Stimulated activated CD8-positive, alpha-beta memory T cell treated with anti-CD3 and anti-CD28 coated beads, Interleukin-4, amount 100 ng/mL, for 4 hours (primary cell): Measurements from ENCODE around the gene ADAMTS12.
"Not testable (repeated sequence)": the region's sequence is repeated elsewhere in the genome, so short reads cannot be mapped to it uniquely, and the experiment has no call there.

ENCODE experiments used
- DNase-seq, 2 donors: peaks; one replicate each; pipeline ENCODE4 v3.0.0-alpha.2; 2020; ENCODE audit warnings: low read depth in 2 of 2, low spot score in 1 of 2

ADAMTS12 gene

DNA sequence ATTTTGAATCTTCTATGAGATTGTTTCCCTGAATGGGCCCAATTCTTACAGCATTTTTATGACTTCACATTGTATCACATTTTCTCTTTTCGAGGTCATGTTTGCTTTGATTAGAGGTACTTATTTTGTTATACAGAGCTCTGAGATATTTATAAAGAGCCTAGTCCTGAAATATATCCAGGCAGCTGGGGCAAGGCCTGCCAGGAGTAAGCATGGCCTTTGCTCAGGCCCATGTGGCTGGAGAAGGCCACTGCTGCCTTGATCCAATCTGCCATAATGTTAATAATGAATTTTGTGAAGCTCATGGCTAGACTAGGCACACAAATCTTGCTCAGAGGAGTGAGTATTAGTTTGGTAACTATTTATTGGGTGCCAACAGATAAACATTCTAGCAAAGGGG, 355.0 kb downstream of the ADAMTS12 start:
- no peak for DNase-seq

DNA sequence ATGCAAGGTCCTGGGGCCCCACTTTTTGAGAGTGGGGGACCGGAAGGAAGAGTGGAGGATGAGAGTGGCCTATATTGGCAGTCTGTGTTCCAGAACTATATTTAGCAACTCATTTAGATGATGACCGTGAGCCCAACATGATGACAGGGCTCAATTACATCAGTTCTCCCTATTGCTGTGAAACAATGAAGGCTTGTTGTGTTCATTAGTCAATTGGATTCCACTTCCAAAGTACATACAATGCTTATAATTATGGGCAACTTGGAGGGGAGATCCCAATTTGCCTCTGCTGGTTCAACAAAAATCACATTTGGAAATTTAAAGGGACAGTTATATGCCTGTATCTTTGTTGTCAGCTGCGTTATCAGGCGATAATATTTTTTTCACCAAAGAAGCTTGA, 360.0 kb downstream of the ADAMTS12 start:
- DNase-seq: no peak

DNA sequence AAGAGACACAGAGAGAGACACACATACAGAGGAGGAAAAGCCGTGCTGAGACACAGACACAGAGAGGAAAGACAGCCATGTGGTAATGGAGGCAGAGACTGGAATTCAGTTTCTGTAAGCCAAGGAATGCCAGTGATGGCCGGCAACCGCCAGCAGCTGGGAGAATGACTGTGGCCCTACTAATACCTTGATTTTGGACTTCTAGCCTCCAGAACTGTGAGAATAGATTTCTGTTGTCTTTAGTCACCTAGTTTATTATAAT, 360.8 kb downstream of the ADAMTS12 start:
- no peak for DNase-seq

DNA sequence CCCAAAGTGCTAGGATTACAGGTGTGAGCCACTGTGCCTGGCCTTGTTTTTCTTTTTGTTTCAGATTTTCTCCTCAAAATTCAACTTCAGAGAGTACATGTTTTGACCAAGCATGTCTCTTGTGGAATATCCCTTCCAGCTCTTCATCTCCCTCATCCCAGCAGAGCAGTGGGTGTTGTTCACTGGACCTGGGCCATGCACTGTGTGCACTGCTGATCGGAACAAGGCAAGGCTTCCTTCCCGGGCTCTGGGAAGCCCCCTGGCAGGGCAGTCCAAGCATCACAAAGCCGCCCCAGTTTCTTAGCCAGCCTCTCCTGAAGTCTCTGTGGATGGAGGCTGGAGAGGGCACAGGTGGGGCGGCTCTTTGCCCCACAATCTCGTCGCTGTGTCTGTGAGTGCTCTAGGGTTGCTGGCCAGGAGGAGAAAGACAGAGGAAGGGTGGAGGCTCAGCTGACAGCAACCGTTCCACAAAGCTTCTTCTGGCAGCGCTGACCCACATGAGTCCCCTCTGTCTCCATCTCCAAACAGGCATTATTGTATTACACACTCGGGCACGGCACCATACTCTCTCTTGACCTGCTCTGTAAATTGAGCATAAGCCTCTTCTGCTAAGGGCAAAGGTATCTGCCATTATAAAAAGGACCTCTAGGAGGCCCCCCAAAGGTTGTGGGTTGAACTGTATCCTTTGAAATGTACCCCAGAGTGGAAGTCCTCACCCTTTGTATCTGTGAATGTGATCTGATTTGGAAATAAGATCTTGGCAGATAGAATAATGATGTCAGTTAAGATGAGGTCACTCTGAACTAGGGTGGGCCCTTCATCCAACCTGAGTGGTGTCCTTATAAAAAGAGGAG, 361.4 kb downstream of the ADAMTS12 start:
- DNase-seq: no peak

DNA sequence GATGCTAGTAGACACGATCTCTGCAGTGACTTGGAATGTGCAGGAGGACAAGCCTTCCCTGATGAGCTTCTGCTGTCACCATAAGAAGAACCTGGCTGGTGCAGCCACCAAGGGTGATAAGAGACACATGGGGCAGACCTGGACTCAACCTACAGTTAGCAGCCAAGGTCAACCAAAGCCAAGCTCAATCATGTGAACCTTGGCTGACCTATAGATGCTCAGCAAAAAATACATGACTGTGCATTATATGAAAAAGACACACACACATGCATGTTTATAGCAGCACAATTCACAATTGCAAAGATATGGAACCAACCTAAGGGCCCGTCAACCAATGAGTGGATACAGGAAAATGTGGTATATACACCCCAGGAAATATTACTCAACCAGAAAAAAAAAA, 364.1 kb downstream of the ADAMTS12 start:
- no peak for DNase-seq

DNA sequence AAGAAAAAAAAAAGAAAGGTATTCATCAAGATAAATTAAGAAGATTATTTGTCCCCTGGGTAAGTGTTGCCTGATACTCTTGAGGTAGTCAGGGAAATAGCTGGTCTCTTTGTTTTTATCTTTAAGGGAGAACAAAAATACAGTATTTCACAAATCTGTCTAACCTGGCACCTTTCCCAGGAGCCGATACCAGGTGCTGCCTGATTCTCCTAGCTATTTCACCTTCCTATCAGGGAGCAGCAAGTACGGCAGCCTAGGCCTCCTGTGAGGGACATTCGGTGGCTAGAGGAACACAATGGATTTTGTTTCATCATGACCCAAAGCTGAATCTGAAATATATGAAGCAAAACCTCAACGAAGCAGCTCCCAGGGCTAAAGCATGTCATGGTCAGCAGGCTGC, 365.0 kb downstream of the ADAMTS12 start:
- DNase-seq: no peak

DNA sequence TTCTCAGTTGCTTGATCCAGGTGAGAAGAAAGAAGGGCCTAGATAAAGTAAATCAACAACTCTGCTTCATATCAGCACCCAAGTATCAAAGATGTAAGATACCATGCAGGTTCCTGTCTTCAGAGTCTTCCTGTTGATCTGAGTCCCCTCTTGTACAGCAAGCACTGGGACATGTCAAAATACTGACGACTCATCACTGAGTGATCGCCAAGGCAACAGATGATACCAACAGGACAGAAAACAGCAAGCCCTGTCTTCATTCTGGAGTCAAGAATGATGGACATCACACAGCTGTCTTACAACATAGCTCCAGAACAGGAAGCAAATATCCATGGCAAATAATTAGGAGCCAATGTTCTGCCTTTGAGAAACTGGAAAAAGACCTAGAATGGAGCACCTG, 367.3 kb downstream of the ADAMTS12 start:
- no peak for DNase-seq

DNA sequence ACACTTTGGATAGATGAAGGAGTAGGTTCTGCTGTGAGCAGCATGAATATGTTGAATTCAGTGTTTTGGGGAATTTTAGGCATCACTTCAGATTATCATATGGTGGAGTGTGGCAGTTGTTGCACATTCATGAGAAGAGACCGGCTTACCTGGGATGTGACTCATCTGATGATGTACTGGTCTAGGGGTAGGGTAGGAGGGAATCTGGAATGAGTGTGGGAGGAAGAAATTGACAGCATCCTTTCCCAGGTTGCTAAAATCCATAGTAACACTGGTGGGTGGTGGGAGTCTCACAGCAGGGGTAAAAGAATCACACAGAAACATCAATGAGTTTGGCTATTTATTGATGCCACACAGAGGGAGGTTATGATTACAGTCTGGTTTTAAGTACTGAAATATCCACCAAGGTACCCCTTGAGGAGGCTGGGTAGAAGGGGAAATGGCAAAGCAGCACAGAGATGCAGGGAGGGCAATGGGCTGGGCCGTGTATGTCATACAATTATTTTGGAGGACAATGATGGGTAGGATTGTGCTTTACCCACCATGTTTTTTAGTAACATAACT, 368.5 kb downstream of the ADAMTS12 start:
- no peak for DNase-seq

DNA sequence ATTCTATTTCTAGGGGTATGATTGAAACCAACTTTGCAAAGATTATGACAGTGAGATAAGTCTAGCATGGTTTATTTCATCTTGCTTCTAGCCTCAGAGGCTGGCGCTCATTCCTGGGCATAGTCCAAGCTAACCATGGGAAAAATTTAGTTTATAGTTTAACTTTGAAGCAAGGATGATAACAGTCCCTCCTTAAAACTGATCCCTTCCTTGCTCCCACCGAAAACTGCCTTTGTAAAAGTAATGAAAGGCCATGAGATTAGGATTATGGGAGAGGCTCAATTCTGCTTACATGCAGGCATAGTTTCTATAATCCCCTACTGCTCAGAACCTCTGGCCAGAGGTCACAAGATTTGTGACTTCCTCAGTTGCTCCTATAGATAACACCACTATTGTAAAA, 375.4 kb downstream of the ADAMTS12 start:
- no peak for DNase-seq

DNA sequence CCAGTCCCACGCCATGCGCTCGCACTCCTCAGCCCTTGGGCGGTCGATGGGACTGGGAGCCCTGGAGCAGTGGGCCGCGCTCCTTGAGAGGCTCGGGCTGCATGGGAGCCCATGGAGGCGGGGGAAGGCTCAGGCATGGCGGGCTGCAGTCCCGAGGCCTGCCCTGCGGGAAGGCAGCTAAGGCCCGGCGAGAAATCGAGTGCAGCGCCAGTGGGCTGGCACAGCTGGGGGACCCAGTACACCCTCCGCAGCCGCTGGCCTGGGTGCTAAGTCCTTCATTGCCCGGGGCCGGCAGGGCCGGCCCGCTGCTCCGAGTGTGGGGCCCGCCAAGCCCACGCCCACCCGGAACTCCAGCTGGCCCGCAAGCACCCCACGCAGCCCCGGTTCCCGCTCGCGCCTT, 376.4 kb downstream of the ADAMTS12 start:
- DNase-seq: not testable (repeated sequence)

DNA sequence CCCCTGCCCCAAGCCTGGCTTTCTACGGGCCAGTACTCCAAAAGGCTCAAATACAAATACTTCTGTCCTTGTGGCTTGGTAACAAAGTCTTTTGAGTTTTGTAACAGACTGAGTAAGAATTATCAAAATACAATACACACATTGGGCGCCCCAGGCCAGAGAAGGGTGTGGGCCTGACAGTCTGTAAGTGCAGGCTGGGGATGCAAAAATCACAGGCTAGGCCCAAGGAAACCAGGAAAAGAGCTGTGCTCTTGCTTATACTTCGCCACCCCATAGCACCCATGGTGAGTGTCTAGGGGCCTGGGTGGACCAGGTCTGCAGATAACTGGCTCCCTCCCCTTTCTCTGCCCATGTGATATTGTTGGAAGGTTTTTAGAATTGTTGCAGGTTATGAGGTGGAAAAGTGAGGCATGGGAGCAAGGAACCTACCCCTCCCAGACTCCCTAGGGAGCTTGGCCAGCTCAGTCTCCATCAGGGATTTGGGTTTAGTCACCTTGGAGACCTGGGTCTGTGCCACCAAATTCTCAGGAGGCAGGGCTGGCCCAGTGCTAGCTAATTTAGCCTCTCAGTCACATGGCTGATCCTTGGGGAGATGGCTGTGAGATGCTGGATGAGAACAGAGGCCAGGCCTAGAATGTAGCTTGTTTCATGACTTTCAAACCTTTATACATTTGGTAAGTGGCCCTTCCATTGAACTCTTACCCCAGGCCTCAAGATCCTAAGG, 378.2 kb downstream of the ADAMTS12 start:
- no peak for DNase-seq

DNA sequence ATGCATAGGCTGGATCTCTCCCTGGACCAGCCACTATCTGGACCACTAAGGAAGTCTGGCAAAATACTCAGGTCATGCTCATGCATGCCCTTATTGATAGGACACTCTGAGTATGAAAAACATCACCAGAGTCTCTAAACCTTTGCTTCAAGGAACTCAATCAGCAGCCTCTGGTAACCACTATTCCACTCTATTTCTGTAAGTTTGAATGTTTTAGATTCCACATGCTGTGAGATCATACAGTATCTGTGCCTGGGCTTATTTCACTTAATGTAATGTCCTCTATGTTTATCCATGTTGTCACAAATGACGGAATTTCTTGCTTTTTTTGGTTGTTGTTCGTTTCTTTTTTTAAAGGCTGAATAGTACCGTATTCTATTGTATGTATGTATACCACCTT, 382.8 kb downstream of the ADAMTS12 start:
- no peak for DNase-seq

DNA sequence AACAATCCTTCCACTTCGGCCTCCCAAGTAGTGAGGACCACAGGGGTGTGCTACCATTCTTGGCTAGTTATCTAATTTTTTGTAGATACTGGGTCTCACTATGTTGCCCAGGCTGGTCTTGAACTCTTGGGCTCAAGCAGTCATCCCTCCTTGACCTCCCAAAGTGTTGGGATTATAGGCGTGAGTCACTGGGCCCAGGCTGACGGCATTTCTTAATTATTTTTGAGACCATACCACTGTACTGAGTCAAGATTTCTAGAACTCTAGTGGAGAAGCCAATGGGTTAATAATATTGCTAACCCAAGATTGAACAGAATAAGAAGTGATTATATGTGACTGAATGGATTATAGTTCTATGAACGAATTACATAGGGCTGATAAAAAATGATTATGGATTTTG, 384.4 kb downstream of the ADAMTS12 start:
- no peak for DNase-seq

DNA sequence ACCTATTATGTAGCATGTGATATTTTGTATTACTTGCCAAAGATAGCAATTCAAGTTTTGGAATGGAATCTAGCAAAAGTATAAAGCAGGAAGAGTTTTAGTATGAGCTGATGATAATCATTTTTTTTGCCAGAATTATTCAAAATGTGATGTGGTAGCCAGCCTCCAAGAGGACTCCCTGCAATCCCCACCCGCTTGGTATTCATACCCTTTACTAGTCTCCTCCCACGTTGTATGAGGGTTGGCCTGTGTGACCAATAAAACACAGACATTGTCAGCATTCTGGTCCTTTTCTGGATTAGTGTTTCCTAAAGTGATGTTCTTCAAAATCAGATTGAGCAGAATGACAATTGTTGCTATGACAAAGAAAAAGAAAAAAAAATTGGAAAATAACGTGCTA, 387.2 kb downstream of the ADAMTS12 start:
- no peak for DNase-seq

DNA sequence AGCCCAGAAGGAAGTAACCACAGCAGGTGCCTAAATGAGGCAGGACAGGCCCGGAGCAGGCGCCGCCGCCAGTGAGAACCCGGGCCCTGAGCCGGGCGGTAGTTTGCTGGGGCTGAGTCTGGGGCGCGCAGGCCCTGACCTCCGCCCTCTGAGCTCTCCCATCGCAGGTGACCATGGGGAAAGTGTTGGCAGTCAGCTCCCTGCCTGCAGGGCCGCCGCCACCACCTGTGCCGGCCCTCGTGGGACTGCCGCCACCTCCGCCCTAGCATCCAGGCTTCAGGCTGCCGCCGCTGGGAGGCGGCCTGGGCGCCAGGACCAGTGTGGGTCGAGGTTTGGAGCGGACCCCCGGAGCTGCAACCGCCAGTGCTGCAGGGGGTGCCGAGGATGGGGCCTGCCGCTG, 389.9 kb downstream of the ADAMTS12 start:
- no peak for DNase-seq

DNA sequence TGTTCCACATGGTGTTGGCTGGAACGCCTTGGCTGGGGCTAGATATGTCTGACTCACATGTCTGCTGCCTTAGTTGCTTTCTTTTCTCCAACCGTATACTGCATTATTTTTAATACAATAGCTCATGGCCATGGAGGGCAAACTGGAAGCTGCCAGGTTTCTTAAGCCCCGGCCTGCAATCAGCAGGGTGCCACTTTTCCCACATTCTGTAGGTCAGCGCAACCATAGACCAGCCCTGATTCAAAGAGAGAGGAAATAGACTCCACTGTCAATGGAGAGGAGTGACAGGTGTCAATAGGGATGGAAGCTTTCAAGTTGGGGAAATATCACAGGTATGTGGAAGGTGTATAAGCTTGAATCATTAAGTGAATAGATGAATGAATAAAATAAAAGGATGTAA, 390.5 kb downstream of the ADAMTS12 start:
- DNase-seq: no peak

DNA sequence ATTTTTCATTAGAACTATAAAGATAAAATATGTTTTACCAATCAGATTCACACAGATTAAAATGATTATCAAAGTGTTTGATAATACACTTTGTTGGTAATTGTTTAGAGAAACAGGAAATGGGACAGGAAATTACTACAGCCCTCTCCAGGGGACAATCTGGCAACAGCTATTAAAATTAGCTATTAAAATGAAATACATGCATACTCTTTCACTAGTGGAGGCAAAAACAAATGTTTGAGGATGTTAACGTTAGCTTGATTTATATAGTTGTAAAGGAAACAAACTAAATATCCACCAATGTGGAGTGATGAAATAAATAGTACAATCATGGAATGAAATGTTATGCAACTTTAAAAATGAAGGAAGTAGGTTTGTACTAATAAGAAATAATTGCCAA, 397.3 kb downstream of the ADAMTS12 start:
- no peak for DNase-seq

DNA sequence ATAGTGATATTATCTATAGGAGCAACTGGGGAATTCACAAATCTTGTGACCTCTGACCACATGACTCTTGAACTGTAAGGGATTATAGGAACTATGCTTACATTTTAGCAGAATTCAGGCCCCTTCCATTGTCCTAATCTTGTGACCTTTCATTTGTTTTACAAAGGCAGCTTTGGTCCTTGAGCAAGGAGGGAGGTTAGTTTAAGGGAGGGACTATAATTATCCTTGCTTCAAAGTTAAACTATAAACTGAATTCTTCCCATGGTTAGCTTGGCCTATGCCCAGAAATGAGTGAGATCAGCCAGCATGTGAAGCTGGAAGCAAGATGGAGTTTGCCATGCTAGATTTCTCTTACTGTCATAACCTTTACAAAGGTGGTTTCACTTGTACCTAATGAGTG, 399.8 kb downstream of the ADAMTS12 start:
- DNase-seq: no peak

DNA sequence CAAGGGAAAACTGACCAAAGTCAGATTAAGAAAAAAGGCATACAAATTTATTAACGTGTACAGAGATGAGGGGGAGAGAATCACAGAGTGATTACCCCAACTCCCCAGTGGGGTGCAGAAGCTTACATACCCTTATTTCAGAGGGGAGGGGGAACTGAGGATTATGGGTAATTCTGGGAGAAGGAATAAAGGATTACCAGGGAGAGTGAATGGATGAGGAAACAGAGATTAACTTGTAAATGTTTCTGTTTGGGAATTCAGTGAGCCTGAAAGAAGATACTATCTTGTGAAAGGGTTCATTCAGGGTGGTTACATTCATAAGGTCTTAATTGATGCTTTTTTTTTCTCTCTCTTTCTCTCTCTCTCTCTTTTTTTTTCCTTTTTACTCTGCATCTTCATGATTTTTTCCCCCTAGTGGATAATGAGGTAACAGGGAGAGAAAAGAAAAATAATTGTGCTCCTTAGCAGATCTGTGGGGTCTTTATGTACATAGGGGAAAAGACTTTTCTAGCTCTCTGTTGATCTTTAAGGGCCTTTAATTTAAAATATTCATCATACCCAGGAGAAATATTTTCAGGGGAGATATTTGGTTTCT, 401.6 kb downstream of the ADAMTS12 start:
- no peak for DNase-seq

DNA sequence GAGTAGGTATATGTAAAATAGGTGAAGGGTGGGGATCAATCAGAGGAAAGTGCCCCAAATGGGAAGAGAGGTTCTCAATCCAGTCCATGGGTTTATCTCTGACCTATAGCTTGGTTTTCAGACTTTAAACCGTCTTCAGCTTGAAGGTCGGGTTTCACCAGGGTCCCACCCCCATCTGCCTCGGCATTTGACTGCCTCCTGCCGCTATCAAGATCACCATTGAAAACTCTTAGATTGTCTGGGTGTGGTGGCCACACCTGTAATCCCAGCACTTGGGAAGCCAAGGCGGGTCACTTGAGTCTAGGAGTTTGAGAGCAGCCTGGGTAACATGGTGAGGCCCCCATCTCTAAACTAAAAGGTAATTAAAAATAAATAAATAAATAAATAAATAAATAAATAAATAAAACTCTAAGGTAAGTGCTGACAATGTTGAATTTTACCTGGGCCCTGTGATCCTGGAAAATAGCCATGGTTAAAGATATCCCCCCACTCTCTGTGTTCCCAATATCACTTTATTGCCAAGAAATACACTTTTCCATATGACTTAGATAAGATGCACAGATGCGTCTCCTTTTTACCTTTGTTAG, 402.2 kb downstream of the ADAMTS12 start:
- no peak for DNase-seq

DNA sequence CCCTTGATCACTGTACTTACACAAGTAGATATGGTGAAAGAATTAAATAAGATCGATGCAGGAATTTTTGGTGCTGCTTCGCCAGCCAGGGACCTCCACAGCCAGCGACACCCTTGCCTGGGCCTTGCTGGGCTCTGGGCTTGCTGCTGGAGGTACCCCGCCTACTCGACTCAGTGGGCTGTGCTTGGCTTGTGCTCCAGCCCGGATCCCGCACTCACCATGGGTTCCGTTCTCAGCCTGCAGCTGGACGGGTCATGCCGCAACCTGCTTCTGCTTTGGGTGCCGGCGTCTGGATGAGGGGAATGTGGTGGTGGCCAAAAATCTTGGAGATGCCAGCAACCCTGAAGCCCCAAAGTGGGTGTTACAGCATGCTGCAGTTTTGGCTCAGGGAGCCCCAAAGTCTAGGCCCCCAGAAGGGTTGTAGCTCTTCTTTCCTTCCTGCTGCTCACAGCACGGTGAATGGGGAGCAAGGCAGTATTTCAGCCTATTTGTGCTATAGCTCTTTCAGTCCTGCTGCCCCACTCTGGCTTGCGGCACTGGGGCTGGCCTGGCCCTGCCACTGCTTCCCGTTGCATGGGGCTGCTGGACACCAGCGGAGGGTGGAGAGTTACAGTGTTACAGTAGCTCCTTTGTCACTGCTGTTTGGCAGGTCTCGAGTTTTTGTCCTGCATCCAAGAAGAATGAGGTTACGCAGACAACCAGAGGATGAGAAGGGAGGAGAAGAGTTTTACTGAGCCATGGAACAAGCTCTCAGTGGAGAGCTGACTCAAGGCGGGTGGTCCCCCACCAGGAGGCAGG, 403.0 kb downstream of the ADAMTS12 start:
- no peak for DNase-seq
